Testis (tissue), 2 donors: ENCODE data around the gene COA6.

Source experiments
- CTCF ChIP-seq, 3 experiments: fragments of 450-650 bp in 2 of 3; fragments of 200-600 bp in 1 of 3; sonication (generic) in 1 of 3; IDR thresholded peaks; one replicate each; pipeline ENCODE4 v1.5.1; 2016 to 2019; ENCODE audit warnings: antibody characterized with exemption in 3 of 3, mild to moderate bottlenecking in 2 of 3, moderate library complexity in 1 of 3
- POLR2A ChIP-seq: fragments of 450-650 bp; IDR thresholded peaks from one replicate; pipeline ENCODE4 v1.6.1; 2017; ENCODE audit warnings: antibody characterized with exemption, mild to moderate bottlenecking, moderate library complexity

- TF ChIP-seq CTCF (IDR thresholded peaks at IDR 0.05) (no peak), POLR2A (no peak)
These were observed 19.9 kb downstream of the COA6 start for GRCh38 chr1:234393190-234393589.
